BJ (cell line): Measurements from ENCODE around the gene KLHL30. TPM values are rescaled to one million over a fixed set of nuclear protein-coding genes. Genes with fewer than 3 reads are reported as not detected.

Source experiments
- CTCF ChIA-PET: fragments of 350-600 bp; formaldehyde crosslinking; extraction: SDS; loops from one replicate; lab custom pipeline; 2021; ENCODE audit warnings: antibody characterized with exemption, inconsistent platforms; lab: Yijun Ruan, JAX
- POLR2A ChIA-PET: fragments of 300-600 bp; sonication (Branson Sonifier 250); formaldehyde crosslinking; extraction: SDS; loops from one replicate; lab custom pipeline; 2021; ENCODE audit warnings: antibody characterized with exemption; lab: Charles Lee
- DNase-seq: peaks from one replicate; pipeline ENCODE4 v3.0.0-alpha.2; 2011; ENCODE audit warnings: low read depth
- H3K27me3 ChIP-seq: 2 replicates; pipeline ENCODE4 v1.6.0; 2011; ENCODE audit warnings: low read length; ENCODE audit not compliant: control insufficient read depth, insufficient read depth
- H3K36me3 ChIP-seq: 2 replicates; pipeline ENCODE4 v1.5.1; 2011; ENCODE audit warnings: low read length; ENCODE audit not compliant: control insufficient read depth, insufficient read depth
- H3K4me3 ChIP-seq: 2 replicates; pipeline ENCODE4 v1.5.1; 2011; ENCODE audit warnings: low read depth, mild to moderate bottlenecking, control low read depth, low read length
- CTCF ChIP-seq: IDR thresholded peaks from 2 replicates; pipeline ENCODE4 v1.5.1; 2011; ENCODE audit warnings: low read depth, mild to moderate bottlenecking, control low read depth, inconsistent platforms, low read length, moderate library complexity; ENCODE audit not compliant: insufficient read depth
- polyA plus RNA-seq: library from polyadenylated mRNA; depleted of rRNA; stranded (reverse); fragments of >200 nt; gene quantifications from 2 replicates; pipeline ENCODE4 v1.2.3, GENCODE V29; 2011

Gene KLHL30
- polyA plus RNA-seq, 1 experiment, result 0.58 TPM

- Histone ChIP-seq H3K27me3 (no peaks in the 10 kb centered on the region), H3K36me3 (no peaks in the 10 kb centered on the region), H3K4me3 (no peak overlapping the region)
- POLR2A ChIA-PET, result no interaction called here
- CTCF ChIA-PET, result interaction anchor here (0.6 kb wide), 1 partner anchor 11 kb away, joined by 3 read pairs; no protein-coding TSS in a partner anchor
- TF ChIP-seq CTCF, result no peak
- DNase-seq, result no peak
These were observed 5.8 kb downstream of the KLHL30 start for GRCh38 chr2:238144262-238144661.

- Histone ChIP-seq H3K4me3 (no peak overlapping the region), H3K36me3 (no peaks in the 10 kb centered on the region), H3K27me3 (no peaks in the 10 kb centered on the region)
- ChIA-PET CTCF (no interaction called here), POLR2A (no interaction called here)
- DNase-seq, result no peak
- no peak for TF ChIP-seq CTCF
These were observed 6.6 kb downstream of the KLHL30 start for GRCh38 chr2:238145046-238145445.

- Histone ChIP-seq H3K36me3 (no peaks in the 10 kb centered on the region), H3K4me3 (no peak overlapping the region), H3K27me3 (no peaks in the 10 kb centered on the region)
- DNase-seq, result no peak
- CTCF ChIA-PET, result no interaction called here
- TF ChIP-seq CTCF, result no peak
- POLR2A ChIA-PET, result no interaction called here
These were observed 7.4 kb downstream of the KLHL30 start for GRCh38 chr2:238145851-238146250.

GRCh38 chr2:238146884-238147544, 8.5 kb downstream of the KLHL30 start:
- H3K36me3 ChIP-seq, result no peaks in the 10 kb centered on the region
- ChIA-PET POLR2A (no interaction called here), CTCF (interaction anchor here (0.6 to 1.1 kb wide), 3 partner anchors 69 to 289 kb away, joined by 3 to 4 read pairs (median 3); no protein-coding TSS in a partner anchor)
- H3K4me3 ChIP-seq, result no peak overlapping the region
- TF ChIP-seq CTCF, result no peak
- DNase-seq, result no peak
- H3K27me3 ChIP-seq, result no peaks in the 10 kb centered on the region

GRCh38 chr2:238148981-238149380, 10.5 kb downstream of the KLHL30 start:
- CTCF ChIA-PET, result no interaction called here
- H3K36me3 ChIP-seq, result no peaks in the 10 kb centered on the region
- no peak for TF ChIP-seq CTCF
- no peak for DNase-seq
- H3K27me3 ChIP-seq, result no peaks in the 10 kb centered on the region
- POLR2A ChIA-PET, result no interaction called here
- no peak overlapping the region for H3K4me3 ChIP-seq
